ENCODE measurements around the gene HIVEP3.
A peak's percentile ranks its signal among the peaks of the same experiment; 100 is the strongest.

The HIVEP3 gene

GRCh38 chr1:41805771-41806471 is 112.8 kb downstream of the HIVEP3 start:
- Histone ChIP-seq H3K36me3 (ENCODE audit: control insufficient read depth in 2 of 2, insufficient read depth in 1 of 2, low read length in 2 of 2) (no peaks in the 10 kb centered on the region), H3K27ac (ENCODE audit: extremely low read depth, low read depth, low read length) (no peak overlapping the region), H3K4me3 (ENCODE audit: low read depth, low read length) (no peak overlapping the region), H3K4me1 (ENCODE audit: control insufficient read depth, insufficient read depth, low read length) (no peaks in the 10 kb centered on the region), H3K9me3 (ENCODE audit: control insufficient read depth, insufficient read depth, low read depth, low read length) (no peaks in the 10 kb centered on the region)
- ChIA-PET CTCF (interaction anchor here (0.7 to 1.0 kb wide), 2 partner anchors 10 to 296 kb away, joined by 3 to 4 read pairs; no protein-coding TSS in a partner anchor), POLR2A (no interaction called here)
- 0 out of 2 replicates have a peak, but pooled peaks have one; percentile 7 for TF ChIP-seq ZIC2 (tag by site-specific recombination; IDR thresholded peaks at IDR 0.05)
- no peak for TF ChIP-seq GLIS2 (tag by site-specific recombination; IDR thresholded peaks at IDR 0.05)

GRCh38 chr1:41804176-41804575 is 114.5 kb downstream of the HIVEP3 start:
- no peaks in the 10 kb centered on the region for H3K36me3 ChIP-seq (ENCODE audit: control insufficient read depth in 2 of 2, insufficient read depth in 1 of 2, low read length in 2 of 2)
- TF ChIP-seq ZNF624 (tag by site-specific recombination; IDR thresholded peaks at IDR 0.05) (no peak), BCL11A (tag by site-specific recombination; IDR thresholded peaks at IDR 0.05; ENCODE audit: low read depth) (no peak), ZNF274 (IDR thresholded peaks at IDR 0.05; ENCODE audit: low read length) (no peak), ZNF274 (tag by site-specific recombination; IDR thresholded peaks at IDR 0.05; ENCODE audit: borderline replicate concordance) (no peak), ZNF449 (tag by site-specific recombination; IDR thresholded peaks at IDR 0.05) (no peak), ZNF292 (tag by site-specific recombination; IDR thresholded peaks at IDR 0.05; ENCODE audit: borderline replicate concordance, low read depth) (no peak), HIC1 (tag by site-specific recombination; IDR thresholded peaks at IDR 0.05) (no peak), ZSCAN5A (tag by site-specific recombination; IDR thresholded peaks at IDR 0.05) (no peak), KLF16 (tag by site-specific recombination; IDR thresholded peaks at IDR 0.05) (no peak), OSR2 (tag by site-specific recombination; IDR thresholded peaks at IDR 0.05) (no peak), ZNF555 (tag by site-specific recombination; conservative IDR thresholded peaks at IDR 0.05) (no peak), ZNF830 (tag by site-specific recombination; IDR thresholded peaks at IDR 0.05; ENCODE audit: low read depth) (no peak), ZNF660 (tag by site-specific recombination; IDR thresholded peaks at IDR 0.05) (no peak), ZBTB1 (tag by site-specific recombination; IDR thresholded peaks at IDR 0.05) (no peak), ZNF623 (tag by site-specific recombination; IDR thresholded peaks at IDR 0.05) (no peak), PRDM2 (tag by site-specific recombination; IDR thresholded peaks at IDR 0.05; ENCODE audit: borderline replicate concordance) (no peak), REST (tag by site-specific recombination; IDR thresholded peaks at IDR 0.05) (no peak)
- ChIA-PET POLR2A (no interaction called here), CTCF (interaction anchor here (2.4 kb wide), 1 partner anchor 9 kb away, joined by 7 read pairs; no protein-coding TSS in a partner anchor)
- no peak overlapping the region for H3K4me3 ChIP-seq (ENCODE audit: low read depth, low read length)
- H3K9me3 ChIP-seq (ENCODE audit: control insufficient read depth, insufficient read depth, low read depth, low read length), result no peaks in the 10 kb centered on the region
- H3K4me1 ChIP-seq (ENCODE audit: control insufficient read depth, insufficient read depth, low read length), result no peaks in the 10 kb centered on the region
- H3K27ac ChIP-seq (ENCODE audit: extremely low read depth, low read depth, low read length), result no peak overlapping the region

Measured in HEK293 (cell line).